GM12865 (cell line): Measurements from ENCODE around the gene ACTN2.

ENCODE experiments used
- DNase-seq: peaks from one replicate; pipeline ENCODE4 v3.0.0; 2010; ENCODE audit warnings: low read depth
- H3K4me3 ChIP-seq: 2 replicates; pipeline ENCODE4 v1.5.1; 2011; ENCODE audit warnings: mild to moderate bottlenecking, low read depth, low read length, control low read depth
- TF ChIP-seq, protein P1 (sequence below): IDR thresholded peaks from 2 replicates; pipeline ENCODE4 v1.5.1; 2011; ENCODE audit warnings: low read length, control low read depth, low read depth, inconsistent platforms; ENCODE audit not compliant: insufficient read depth; ENCODE audit errors: missing control alignments

The ACTN2 gene

DNA sequence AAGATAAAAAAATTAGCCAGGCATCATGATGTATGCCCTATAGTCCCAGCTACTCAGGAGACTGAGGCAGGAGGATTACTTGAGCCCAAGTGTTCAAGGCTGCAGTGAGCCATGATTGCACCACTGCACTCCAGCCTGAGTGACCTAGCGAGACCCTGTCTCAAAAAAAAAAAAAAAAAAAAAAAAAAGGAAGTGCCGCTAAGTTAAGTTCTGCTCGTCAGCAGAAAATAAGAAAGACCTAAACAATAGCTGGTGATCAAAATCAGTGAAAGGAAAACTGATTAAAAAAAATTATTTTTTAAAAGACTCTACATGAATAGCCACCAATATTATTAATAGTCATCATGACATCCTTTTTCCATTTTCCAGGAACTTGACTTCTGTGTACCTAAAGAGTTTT lies 64.6 kb downstream of the ACTN2 start:
- no peak for DNase-seq
- TF ChIP-seq, protein P1, sequence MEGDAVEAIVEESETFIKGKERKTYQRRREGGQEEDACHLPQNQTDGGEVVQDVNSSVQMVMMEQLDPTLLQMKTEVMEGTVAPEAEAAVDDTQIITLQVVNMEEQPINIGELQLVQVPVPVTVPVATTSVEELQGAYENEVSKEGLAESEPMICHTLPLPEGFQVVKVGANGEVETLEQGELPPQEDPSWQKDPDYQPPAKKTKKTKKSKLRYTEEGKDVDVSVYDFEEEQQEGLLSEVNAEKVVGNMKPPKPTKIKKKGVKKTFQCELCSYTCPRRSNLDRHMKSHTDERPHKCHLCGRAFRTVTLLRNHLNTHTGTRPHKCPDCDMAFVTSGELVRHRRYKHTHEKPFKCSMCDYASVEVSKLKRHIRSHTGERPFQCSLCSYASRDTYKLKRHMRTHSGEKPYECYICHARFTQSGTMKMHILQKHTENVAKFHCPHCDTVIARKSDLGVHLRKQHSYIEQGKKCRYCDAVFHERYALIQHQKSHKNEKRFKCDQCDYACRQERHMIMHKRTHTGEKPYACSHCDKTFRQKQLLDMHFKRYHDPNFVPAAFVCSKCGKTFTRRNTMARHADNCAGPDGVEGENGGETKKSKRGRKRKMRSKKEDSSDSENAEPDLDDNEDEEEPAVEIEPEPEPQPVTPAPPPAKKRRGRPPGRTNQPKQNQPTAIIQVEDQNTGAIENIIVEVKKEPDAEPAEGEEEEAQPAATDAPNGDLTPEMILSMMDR, result no peak
- H3K4me3 ChIP-seq, result no peak overlapping the region

DNA sequence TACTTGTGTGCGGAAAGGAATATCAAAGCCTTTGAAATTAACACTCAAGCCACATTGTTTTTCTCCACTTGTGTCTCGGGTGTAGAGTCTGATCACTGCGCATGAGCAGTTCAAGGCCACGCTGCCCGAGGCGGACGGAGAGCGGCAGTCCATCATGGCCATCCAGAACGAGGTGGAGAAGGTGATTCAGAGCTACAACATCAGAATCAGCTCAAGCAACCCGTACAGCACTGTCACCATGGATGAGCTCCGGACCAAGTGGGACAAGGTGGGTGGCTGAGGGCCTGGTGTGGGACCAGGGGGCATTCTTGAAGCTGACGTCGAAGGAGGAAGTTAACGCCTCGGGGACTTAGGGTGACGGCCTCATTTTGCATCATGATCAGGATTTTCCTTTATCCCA lies 65.1 kb downstream of the ACTN2 start:
- H3K4me3 ChIP-seq, result no peak overlapping the region
- TF ChIP-seq, protein P1, result no peak
- no peak for DNase-seq

DNA sequence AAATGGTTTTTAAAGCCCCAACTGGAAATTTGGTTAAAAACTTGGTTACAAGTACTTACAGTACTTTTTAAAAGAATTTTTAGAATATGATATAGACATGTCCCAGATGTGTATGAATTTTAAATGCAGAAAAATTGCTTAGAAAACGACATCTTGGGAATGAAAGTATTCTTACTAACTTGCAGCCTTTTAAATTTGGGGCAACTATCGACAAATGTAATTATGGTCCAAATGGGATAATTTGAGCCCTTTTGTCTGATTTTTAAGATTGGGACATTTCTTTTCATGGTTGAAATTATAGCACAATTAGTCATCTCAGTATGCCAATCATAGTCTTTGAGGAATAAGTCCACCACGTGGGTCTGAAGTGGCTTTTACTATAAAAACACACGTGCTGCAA lies 65.6 kb downstream of the ACTN2 start:
- no peak for DNase-seq
- TF ChIP-seq, protein P1, result no peak
- H3K4me3 ChIP-seq, result no peak overlapping the region

DNA sequence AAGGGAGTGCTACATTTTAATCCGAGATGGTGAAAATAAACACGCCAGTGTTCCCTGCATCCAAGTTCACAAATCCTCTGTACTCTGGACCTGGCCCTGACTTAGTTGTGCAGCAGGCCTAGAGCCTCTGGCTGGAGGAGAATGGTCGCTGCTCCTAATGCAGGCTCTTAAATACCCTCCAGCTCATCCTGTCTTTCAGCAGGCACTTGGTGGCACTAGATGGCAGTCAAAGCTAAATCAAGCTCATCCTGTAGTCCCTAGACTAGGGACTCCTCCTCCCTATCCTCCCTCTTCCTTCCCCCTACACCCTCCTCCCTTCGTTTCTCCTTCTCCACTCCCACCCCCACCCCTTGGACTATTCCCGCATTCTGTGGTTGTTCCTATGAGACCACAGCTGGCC lies 67.2 kb downstream of the ACTN2 start:
- TF ChIP-seq, protein P1, result peak; percentile 17
- H3K4me3 ChIP-seq, result no peak overlapping the region
- peak; percentile 31 for DNase-seq

DNA sequence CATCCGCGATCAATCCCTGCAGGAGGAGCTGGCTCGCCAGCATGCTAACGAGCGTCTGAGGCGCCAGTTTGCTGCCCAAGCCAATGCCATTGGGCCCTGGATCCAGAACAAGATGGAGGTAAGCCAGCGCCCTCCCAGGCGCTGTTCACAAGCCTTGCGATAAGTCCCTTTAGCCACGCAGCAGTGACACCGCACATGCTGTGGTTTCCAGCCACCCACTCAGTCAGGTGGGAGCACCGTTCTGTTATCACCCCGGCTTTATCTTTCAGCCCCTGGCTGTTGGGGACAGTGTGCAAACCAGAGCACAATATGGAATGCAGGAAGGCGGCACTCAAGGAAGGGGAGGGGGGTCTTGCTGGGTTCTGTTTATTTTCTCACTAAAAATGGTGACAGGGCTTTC lies 67.7 kb downstream of the ACTN2 start:
- DNase-seq, result no peak
- no peak overlapping the region for H3K4me3 ChIP-seq
- TF ChIP-seq, protein P1, result no peak

DNA sequence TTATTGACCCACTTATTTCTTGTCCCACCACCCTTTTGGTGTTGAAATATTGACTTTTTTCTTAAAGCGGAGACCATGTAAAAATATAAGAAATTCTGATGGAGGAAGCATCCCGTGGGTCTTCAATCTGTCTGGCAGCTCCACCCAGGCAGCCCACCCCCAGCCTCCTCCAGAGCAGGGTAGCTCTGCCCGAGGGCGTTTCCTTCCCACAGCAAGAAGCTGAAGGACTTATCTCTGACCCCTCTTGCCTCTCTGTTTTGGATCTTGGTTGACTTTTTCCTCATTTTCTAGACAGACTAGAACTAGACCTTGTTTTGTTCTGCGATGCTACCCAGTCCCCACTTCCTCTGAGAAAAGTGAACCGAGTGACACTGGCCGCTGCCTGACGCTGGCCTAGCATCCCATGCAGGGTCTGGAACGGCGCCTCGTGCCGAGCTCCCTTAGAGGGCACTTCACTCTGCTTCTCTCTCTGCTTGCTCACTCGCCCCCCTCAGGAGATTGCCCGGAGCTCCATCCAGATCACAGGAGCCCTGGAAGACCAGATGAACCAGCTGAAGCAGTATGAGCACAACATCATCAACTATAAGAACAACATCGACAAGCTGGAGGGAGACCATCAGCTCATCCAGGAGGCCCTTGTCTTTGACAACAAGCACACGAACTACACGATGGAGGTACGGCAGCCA lies 68.4 kb downstream of the ACTN2 start:
- H3K4me3 ChIP-seq, result no peak overlapping the region
- TF ChIP-seq, protein P1, result no peak
- DNase-seq, result no peak

DNA sequence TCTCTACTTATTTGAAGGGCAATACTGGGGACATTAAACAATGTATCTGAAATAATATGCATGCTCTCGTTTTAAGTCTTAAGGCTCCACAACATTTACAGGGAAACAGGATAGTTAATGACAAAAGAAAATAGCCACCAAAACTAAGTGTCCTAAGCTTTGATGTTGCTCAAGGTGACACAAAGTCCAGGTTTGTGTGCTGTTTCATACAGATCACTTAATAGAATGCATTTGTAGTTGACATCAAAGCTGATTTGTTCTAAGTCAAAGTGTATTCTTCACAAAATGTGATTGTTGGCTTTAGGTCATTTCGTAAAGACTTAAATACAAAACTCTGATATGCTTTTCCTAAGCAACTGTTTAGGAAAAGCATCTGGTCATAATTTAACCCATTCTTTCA lies 71.3 kb downstream of the ACTN2 start:
- DNase-seq, result no peak
- no peak overlapping the region for H3K4me3 ChIP-seq
- TF ChIP-seq, protein P1, result no peak
